ENCODE data around the gene SLC35F6.

SLC35F6 gene

GRCh38 chr2:26764078-26764887, at the start of gene SLC35F6:
SLC35F6 (plus strand) TSS chr2:26764284; CDS start chr2:26764350, 66 bp downstream.
- DNase-seq (ENCODE audit: low read depth): peak; percentile 85

GRCh38 chr2:26715528-26716270, 48.4 kb upstream of the SLC35F6 start:
- DNase-seq (ENCODE audit: low read depth): no peak

- DNase-seq (ENCODE audit: low read depth): no peak
Measured at GRCh38 chr2:26716340-26716739, 47.7 kb upstream of the SLC35F6 start.

- DNase-seq (ENCODE audit: low read depth): no peak
Measured at GRCh38 chr2:26716769-26717168, 47.3 kb upstream of the SLC35F6 start.

DNA sequence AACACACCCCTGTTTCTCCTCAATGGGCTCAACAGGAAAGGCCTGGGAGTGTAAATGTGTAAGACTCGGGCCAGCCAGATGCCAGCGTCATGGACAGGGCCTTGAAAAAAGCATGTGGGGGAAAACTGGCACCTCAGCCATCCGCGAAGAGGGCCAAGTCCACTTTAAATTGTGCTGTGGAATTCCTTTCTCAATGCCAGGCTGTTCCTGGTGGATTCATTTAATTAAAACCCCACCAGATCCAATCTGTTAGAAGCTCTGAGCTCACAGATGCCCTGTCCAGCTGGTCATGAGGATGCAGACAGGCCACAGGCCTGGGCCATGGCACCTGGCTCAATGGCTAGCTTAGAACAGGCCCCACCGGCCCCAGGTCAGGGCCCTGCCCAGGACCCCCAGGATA, 46.7 kb upstream of the SLC35F6 start:
- no peak for DNase-seq (ENCODE audit: low read depth)

DNA sequence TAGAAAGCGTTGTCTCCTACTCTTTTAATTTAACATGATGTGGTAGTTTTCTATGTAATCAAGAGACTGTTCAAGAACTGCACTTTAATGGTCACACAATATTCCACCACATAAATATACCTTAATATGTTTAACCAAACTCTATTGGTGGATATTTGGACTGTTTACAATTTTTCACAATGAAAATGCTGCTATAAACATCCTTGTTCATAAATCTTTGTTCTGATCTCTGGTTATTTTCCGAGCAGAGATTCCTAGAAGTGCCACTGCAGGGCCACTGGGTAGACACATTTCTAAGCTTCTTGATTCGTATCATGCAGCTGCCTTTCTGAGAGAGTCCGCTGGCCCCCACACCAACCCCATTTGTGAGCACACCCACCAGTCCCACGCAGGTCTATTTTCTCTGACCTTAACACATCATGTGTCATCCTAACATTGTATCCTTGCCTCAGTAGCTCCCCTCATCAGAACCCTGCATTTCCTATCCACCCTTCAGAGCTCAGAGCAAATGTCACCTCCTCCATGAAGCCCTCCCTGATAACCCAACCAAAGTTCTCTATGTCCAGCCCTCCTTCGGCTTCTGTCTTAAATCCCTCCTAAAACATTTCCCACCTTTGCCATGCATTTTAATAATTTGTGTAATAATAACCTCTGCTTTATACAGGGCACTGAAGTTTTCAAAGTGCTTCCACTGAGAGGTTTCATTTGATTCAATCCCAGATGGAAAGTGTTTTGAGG, 45.0 kb upstream of the SLC35F6 start:
- no peak for DNase-seq (ENCODE audit: low read depth)

- DNase-seq (ENCODE audit: low read depth): peak; percentile 59
Measured at GRCh38 chr2:26720322-26721114, 43.6 kb upstream of the SLC35F6 start.

DNA sequence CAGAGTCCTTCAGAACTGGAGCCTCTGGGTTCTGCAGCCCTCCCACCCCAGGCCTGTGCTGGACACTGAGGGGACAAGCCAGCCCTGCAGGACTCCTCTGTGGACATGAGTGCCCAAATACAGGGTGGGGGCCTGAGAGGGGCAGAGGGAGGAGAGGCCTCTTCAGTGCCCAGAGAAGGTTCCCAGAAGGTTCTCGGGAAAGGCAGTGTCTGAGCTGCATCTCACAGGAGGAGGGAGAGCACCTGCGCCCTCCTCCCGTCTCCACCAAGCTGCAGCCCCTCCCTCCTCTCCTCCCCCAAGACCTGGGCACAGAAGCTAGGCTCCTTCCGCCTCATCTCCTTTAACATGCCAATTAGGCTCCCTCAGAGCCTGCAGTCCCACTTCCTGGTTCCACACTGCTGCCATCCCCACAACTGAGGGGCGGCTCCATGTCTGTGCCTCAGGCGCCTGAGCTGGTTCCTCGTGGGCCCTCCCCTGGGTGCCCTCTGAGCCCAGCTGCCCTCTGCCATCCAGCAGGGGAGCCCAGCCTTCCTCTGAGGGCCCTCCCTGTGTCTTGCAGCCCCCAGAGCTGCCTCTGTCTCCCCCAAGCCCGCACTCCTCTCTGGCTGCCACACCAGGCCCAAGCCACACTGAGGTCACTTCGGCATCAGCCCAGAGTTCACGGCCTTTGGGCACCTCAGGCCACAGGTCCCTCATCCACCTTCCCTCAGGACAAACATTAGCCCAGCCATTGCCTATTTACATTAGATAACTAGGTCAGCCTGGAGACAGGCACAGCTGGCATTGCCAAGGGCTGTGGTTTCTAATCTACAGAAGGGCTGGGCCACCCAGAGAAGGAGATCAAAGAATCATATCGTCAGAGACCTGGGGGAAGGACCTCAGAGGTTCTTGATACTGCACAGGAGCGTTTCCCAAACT, 42.7 kb upstream of the SLC35F6 start:
- no peak for DNase-seq (ENCODE audit: low read depth)

- DNase-seq (ENCODE audit: low read depth): no peak
Measured at GRCh38 chr2:26722328-26722727, 41.8 kb upstream of the SLC35F6 start.

- DNase-seq (ENCODE audit: low read depth): no peak
Measured at GRCh38 chr2:26722911-26723310, 41.2 kb upstream of the SLC35F6 start.

DNA sequence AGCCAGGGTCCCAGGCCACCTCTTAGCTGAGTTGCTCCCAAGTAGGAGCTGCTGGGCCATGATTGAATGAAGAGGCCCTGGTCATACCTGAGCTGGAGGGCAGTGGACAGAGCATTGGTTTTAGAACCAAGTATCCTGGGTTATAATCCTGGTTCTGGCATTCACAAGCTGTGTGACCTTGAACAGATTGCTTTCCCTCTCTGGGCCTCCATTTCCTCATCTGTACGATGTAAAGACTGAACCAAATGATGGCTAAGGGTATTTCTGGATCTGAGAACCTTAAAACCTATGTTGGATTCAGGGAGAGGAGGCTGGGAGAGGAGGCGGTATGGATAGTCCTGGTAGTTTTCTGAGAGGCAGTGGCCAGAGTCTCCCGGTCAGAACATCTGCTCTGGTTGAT, 40.6 kb upstream of the SLC35F6 start:
- DNase-seq (ENCODE audit: low read depth): no peak

GRCh38 chr2:26723991-26724750, 39.9 kb upstream of the SLC35F6 start:
- DNase-seq (ENCODE audit: low read depth): peak; percentile 89

DNA sequence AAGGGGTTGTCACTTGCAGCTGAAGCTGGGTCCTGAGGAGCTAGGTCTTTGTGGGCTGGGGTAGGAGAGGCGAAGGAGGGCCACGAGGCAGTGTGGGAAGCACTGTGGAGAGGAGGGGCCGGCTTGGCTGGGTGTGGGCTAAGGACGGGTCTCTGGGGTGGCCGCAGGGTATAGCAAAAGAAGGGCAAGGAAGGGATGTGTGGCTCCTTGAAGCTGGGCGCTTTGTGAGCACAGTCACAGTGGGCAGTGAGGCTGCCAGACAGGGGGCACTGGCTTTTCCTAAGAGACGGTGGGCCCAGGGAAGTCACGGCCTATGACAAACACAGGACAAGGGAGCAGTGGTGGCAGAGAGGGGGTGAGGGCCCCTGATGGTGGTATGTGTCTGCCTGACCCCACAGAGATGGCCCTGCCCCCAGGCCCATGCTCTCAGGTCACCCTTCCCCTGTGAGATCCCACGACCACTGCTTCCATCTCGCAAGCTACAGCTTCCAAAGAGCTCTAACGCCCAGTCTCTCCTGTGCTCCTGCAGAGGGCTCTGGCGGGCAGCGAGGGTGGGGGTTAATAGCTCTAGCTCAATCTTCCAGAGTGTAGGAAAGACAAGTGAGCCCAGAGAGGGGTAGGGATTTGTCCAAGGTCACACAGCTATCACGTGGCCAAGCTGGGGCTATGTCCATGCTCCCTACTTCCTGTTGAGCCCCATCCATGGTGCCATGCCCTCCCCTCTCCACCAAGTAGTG, 39.1 kb upstream of the SLC35F6 start:
- no peak for DNase-seq (ENCODE audit: low read depth)

- DNase-seq (ENCODE audit: low read depth): no peak
Measured at GRCh38 chr2:26725521-26725820, 38.6 kb upstream of the SLC35F6 start.

GRCh38 chr2:26726228-26726627, 37.9 kb upstream of the SLC35F6 start:
- DNase-seq (ENCODE audit: low read depth): no peak

DNA sequence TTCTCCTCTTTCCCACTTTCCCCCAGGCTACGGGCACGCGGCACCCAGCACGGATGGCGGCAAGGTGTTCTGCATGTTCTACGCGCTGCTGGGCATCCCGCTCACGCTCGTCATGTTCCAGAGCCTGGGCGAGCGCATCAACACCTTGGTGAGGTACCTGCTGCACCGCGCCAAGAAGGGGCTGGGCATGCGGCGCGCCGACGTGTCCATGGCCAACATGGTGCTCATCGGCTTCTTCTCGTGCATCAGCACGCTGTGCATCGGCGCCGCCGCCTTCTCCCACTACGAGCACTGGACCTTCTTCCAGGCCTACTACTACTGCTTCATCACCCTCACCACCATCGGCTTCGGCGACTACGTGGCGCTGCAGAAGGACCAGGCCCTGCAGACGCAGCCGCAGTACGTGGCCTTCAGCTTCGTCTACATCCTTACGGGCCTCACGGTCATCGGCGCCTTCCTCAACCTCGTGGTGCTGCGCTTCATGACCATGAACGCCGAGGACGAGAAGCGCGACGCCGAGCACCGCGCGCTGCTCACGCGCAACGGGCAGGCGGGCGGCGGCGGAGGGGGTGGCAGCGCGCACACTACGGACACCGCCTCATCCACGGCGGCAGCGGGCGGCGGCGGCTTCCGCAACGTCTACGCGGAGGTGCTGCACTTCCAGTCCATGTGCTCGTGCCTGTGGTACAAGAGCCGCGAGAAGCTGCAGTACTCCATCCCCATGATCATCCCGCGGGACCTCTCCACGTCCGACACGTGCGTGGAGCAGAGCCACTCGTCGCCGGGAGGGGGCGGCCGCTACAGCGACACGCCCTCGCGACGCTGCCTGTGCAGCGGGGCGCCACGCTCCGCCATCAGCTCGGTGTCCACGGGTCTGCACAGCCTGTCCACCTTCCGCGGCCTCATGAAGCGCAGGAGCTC, 36.2 kb upstream of the SLC35F6 start:
- DNase-seq (ENCODE audit: low read depth): no peak

- DNase-seq (ENCODE audit: low read depth): no peak
Measured at GRCh38 chr2:26729311-26729710, 34.8 kb upstream of the SLC35F6 start.

- no peak for DNase-seq (ENCODE audit: low read depth)
Measured at GRCh38 chr2:26730549-26731344, 33.3 kb upstream of the SLC35F6 start.
